ENCODE data around the gene A4GNT.

GRCh38 chr3:138140940-138141339 lies 8.8 kb upstream of the A4GNT start:
- TF ChIP-seq POLR2A (IDR thresholded peaks at IDR 0.05), result no peak
- TF ChIP-seq POLR2AphosphoS5 (IDR thresholded peaks at IDR 0.05), result no peak
- TF ChIP-seq CTCF (IDR thresholded peaks at IDR 0.05), result no peak
